ENCODE results near the gene CHIC2.

Gene CHIC2

DNA sequence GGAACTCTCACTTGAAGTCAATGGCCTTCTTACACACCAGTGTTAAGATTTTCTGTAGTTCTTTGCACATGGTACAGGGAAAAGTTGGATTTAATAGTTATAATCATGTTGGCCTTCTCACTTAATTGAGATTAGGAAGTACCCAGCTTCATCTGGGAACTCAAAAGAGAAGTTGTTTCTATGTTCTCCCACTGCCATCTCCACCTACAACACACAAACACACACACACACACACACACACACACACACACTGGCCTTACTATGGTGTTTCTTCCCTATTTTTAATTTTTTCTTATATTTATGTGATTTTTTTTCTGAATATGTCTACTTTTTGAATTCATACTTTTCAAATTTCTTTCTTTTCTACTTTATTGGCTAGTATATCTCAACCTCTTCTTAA lies 10.0 kb upstream of the CHIC2 start:
- H3K27me3 ChIP-seq (ENCODE audit: control insufficient read depth in 1 of 2, insufficient read depth in 2 of 2, low read length in 2 of 2), result no peaks in the 10 kb centered on the region
- no peaks in the 10 kb centered on the region for H3K4me1 ChIP-seq (ENCODE audit: control insufficient read depth in 1 of 2, insufficient read depth in 2 of 2, low read length in 2 of 2)
- no peak overlapping the region for H3K27ac ChIP-seq (ENCODE audit: low read depth, low read length)
- no peaks in the 10 kb centered on the region for H3K36me3 ChIP-seq (ENCODE audit: control insufficient read depth in 1 of 2, insufficient read depth in 2 of 2, low read length in 2 of 2)
- H3K4me3 ChIP-seq (ENCODE audit: low read depth in 1 of 2, low read length in 2 of 2), result no peak overlapping the region
- no peaks in the 10 kb centered on the region for H3K9me3 ChIP-seq (ENCODE audit: control insufficient read depth in 1 of 2, low read length in 2 of 2)
- no peak overlapping the region for H3K9ac ChIP-seq (ENCODE audit: low read depth in 1 of 2, low read length in 2 of 2)

- H3K4me1 ChIP-seq (ENCODE audit: control insufficient read depth in 1 of 2, insufficient read depth in 2 of 2, low read length in 2 of 2), result no peaks in the 10 kb centered on the region
- H3K9ac ChIP-seq (ENCODE audit: low read depth in 1 of 2, low read length in 2 of 2), result no peak overlapping the region
- no peaks in the 10 kb centered on the region for H3K27me3 ChIP-seq (ENCODE audit: control insufficient read depth in 1 of 2, insufficient read depth in 2 of 2, low read length in 2 of 2)
- H3K9me3 ChIP-seq (ENCODE audit: control insufficient read depth in 1 of 2, low read length in 2 of 2), result no peaks in the 10 kb centered on the region
- H3K4me3 ChIP-seq (ENCODE audit: low read depth in 1 of 2, low read length in 2 of 2), result no peak overlapping the region
- no peaks in the 10 kb centered on the region for H3K36me3 ChIP-seq (ENCODE audit: control insufficient read depth in 1 of 2, insufficient read depth in 2 of 2, low read length in 2 of 2)
- no peak overlapping the region for H3K27ac ChIP-seq (ENCODE audit: low read depth, low read length)
Measured at GRCh38 chr4:54073271-54073880, 9.0 kb upstream of the CHIC2 start.

DNA sequence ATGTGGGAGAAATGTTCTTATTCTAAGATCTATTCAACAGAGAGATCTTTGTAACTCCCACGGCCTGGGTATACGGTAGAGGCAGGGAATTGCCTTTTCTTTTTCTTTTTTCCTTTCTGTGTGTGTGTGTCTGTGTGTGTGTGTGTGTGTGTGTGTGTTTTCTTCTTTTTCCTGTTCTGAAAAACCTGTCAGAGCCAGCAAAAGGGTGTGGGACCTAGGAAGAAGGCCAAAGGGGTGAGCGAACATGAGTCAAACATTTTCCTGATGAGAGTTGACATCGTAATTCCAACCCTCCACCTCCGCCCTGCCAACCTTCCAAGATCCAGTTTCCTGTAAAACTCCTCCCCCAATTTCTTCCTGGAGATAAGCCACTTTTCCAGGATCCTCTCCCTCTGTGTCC lies 2.8 kb upstream of the CHIC2 start:
- Histone ChIP-seq H3K27ac (ENCODE audit: low read depth, low read length) (peak overlapping the region; percentile 5), H3K4me3 (ENCODE audit: low read depth in 1 of 2, low read length in 2 of 2) (peak overlapping the region in 1 of 2 donors; percentile 9), H3K4me1 (ENCODE audit: control insufficient read depth in 1 of 2, insufficient read depth in 2 of 2, low read length in 2 of 2) (peaks cover 23 to 31% of the 10 kb centered on the region in 2 donors), H3K9me3 (ENCODE audit: control insufficient read depth in 1 of 2, low read length in 2 of 2) (no peaks in the 10 kb centered on the region), H3K9ac (ENCODE audit: low read depth in 1 of 2, low read length in 2 of 2) (peak overlapping the region in 1 of 2 donors; percentile 28), H3K27me3 (ENCODE audit: control insufficient read depth in 1 of 2, insufficient read depth in 2 of 2, low read length in 2 of 2) (no peaks in the 10 kb centered on the region), H3K36me3 (ENCODE audit: control insufficient read depth in 1 of 2, insufficient read depth in 2 of 2, low read length in 2 of 2) (no peaks in the 10 kb centered on the region)

- H3K9ac ChIP-seq (ENCODE audit: low read depth in 1 of 2, low read length in 2 of 2), result peak overlapping the region in 1 of 2 donors; percentile 28
- no peaks in the 10 kb centered on the region for H3K27me3 ChIP-seq (ENCODE audit: control insufficient read depth in 1 of 2, insufficient read depth in 2 of 2, low read length in 2 of 2)
- H3K4me3 ChIP-seq (ENCODE audit: low read depth in 1 of 2, low read length in 2 of 2), result peak overlapping the region in 1 of 2 donors; percentile 9
- no peaks in the 10 kb centered on the region for H3K36me3 ChIP-seq (ENCODE audit: control insufficient read depth in 1 of 2, insufficient read depth in 2 of 2, low read length in 2 of 2)
- peak overlapping the region; percentile 5 for H3K27ac ChIP-seq (ENCODE audit: low read depth, low read length)
- peaks cover 27 to 34% of the 10 kb centered on the region in 2 donors for H3K4me1 ChIP-seq (ENCODE audit: control insufficient read depth in 1 of 2, insufficient read depth in 2 of 2, low read length in 2 of 2)
- no peaks in the 10 kb centered on the region for H3K9me3 ChIP-seq (ENCODE audit: control insufficient read depth in 1 of 2, low read length in 2 of 2)
Measured at GRCh38 chr4:54066718-54067129, 2.3 kb upstream of the CHIC2 start.

- H3K9ac ChIP-seq (ENCODE audit: low read depth in 1 of 2, low read length in 2 of 2), result no peak overlapping the region
- H3K4me3 ChIP-seq (ENCODE audit: low read depth in 1 of 2, low read length in 2 of 2), result no peak overlapping the region
- no peaks in the 10 kb centered on the region for H3K27me3 ChIP-seq (ENCODE audit: control insufficient read depth in 1 of 2, insufficient read depth in 2 of 2, low read length in 2 of 2)
- peaks cover 32 to 40% of the 10 kb centered on the region in 2 donors for H3K4me1 ChIP-seq (ENCODE audit: control insufficient read depth in 1 of 2, insufficient read depth in 2 of 2, low read length in 2 of 2)
- no peaks in the 10 kb centered on the region for H3K9me3 ChIP-seq (ENCODE audit: control insufficient read depth in 1 of 2, low read length in 2 of 2)
- no peaks in the 10 kb centered on the region for H3K36me3 ChIP-seq (ENCODE audit: control insufficient read depth in 1 of 2, insufficient read depth in 2 of 2, low read length in 2 of 2)
- H3K27ac ChIP-seq (ENCODE audit: low read depth, low read length), result no peak overlapping the region
Measured at GRCh38 chr4:54066088-54066415, 1.6 kb upstream of the CHIC2 start.

DNA sequence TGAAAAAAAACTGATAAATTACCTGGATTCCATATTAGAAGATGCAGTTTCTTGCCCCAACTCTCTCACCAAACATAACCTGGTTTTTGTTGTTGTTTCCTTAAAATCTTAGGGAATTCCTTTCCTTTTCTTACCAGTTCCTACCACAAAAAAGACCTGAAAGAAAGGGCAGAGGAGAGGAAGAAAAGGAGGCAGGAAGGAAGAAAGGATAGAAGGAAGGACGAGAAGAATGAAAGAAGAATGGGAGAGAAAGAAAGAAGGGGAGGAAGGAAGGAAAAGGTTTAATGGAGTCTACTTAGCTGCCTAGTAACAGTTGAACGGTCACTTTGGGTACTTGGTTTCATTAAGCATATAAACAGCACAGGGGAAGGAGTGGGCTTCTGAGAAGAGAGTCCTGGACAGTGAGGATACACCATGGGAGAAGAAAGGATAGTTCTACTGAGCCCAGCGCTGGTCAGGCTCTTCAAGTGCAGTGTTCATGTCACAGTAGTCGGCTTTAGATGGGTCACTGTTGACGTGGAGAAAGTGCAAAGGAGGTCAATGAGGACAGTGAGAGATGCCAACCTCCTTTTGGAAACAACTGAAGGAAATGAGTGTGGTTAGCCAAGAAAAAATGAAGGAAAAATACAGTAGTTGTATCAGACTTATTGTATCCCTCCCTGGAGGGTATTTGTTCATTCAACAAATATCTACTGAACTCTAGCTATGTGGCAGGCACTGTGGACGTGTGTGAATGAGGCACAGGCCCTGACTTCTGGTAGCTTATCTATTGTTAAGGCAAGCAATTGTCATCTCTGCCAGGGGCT lies 1.1 kb upstream of the CHIC2 start:
- H3K36me3 ChIP-seq (ENCODE audit: control insufficient read depth in 1 of 2, insufficient read depth in 2 of 2, low read length in 2 of 2), result no peaks in the 10 kb centered on the region
- H3K4me3 ChIP-seq (ENCODE audit: low read depth in 1 of 2, low read length in 2 of 2), result peak overlapping the region; percentile 70 to 77
- no peaks in the 10 kb centered on the region for H3K9me3 ChIP-seq (ENCODE audit: control insufficient read depth in 1 of 2, low read length in 2 of 2)
- peak overlapping the region; percentile 39 for H3K27ac ChIP-seq (ENCODE audit: low read depth, low read length)
- peaks cover 32 to 40% of the 10 kb centered on the region in 2 donors for H3K4me1 ChIP-seq (ENCODE audit: control insufficient read depth in 1 of 2, insufficient read depth in 2 of 2, low read length in 2 of 2)
- H3K27me3 ChIP-seq (ENCODE audit: control insufficient read depth in 1 of 2, insufficient read depth in 2 of 2, low read length in 2 of 2), result no peaks in the 10 kb centered on the region
- H3K9ac ChIP-seq (ENCODE audit: low read depth in 1 of 2, low read length in 2 of 2), result peak overlapping the region; percentile 71 to 76

DNA sequence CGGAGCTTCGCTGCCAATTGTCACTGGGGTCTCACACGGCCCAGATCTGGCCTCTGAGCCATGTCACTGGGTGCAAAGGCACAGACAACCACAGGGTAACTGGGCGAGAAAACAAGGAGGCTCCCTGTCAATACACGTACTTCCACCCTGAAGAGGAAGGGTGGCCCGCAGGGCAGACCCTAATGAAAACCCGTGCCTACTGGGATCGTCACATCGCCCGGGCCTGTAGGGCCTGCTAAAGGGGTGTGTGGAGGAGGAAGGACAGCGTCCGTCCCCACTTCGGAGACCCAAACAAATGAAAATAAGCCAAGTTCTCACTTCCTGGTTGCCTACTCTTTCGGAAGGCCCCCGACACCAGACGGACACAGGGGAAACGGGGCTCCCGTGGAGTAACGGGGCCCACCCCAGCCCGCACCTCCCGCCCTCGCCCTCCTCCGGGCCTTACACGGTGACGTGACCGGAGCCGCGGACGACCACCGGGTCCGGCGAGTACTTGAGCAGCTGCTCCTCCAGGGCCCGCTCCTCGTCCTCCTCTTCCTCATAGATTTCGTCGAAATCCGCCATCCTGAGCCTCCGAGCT lies 578 bp downstream of the CHIC2 start:
- peak overlapping the region; percentile 95 for H3K27ac ChIP-seq (ENCODE audit: low read depth, low read length)
- H3K9ac ChIP-seq (ENCODE audit: low read depth in 1 of 2, low read length in 2 of 2), result peak overlapping the region; percentile 85 to 91
- peaks cover 32 to 48% of the 10 kb centered on the region in 2 donors for H3K4me1 ChIP-seq (ENCODE audit: control insufficient read depth in 1 of 2, insufficient read depth in 2 of 2, low read length in 2 of 2)
- H3K9me3 ChIP-seq (ENCODE audit: control insufficient read depth in 1 of 2, low read length in 2 of 2), result no peaks in the 10 kb centered on the region
- no peaks in the 10 kb centered on the region for H3K36me3 ChIP-seq (ENCODE audit: control insufficient read depth in 1 of 2, insufficient read depth in 2 of 2, low read length in 2 of 2)
- H3K27me3 ChIP-seq (ENCODE audit: control insufficient read depth in 1 of 2, insufficient read depth in 2 of 2, low read length in 2 of 2), result no peaks in the 10 kb centered on the region
- peak overlapping the region; percentile 87 to 93 for H3K4me3 ChIP-seq (ENCODE audit: low read depth in 1 of 2, low read length in 2 of 2)

DNA sequence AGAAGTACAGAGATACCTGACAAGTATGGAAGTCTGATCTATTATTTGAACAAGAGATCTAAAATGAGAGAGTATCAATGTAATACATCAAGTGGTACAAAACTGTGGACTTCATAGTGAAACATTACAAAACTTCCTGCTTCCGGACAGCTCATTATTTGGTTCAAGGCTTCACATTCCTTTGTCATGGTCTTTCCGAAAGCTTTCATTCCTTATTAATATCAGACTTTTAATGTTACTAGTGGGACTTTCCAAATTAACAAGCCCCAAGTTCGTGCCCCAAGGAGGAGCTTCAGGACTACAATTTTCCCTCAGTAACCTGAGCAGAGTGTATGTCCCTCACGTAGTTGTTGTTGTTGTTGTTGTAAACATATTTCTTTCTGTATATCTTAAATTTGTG lies 1.2 kb downstream of the CHIC2 start:
- peak overlapping the region; percentile 85 to 91 for H3K9ac ChIP-seq (ENCODE audit: low read depth in 1 of 2, low read length in 2 of 2)
- H3K9me3 ChIP-seq (ENCODE audit: control insufficient read depth in 1 of 2, low read length in 2 of 2), result no peaks in the 10 kb centered on the region
- H3K4me1 ChIP-seq (ENCODE audit: control insufficient read depth in 1 of 2, insufficient read depth in 2 of 2, low read length in 2 of 2), result peaks cover 32 to 50% of the 10 kb centered on the region in 2 donors
- H3K27ac ChIP-seq (ENCODE audit: low read depth, low read length), result peak overlapping the region; percentile 95
- H3K4me3 ChIP-seq (ENCODE audit: low read depth in 1 of 2, low read length in 2 of 2), result peak overlapping the region; percentile 87 to 93
- H3K36me3 ChIP-seq (ENCODE audit: control insufficient read depth in 1 of 2, insufficient read depth in 2 of 2, low read length in 2 of 2), result no peaks in the 10 kb centered on the region
- no peaks in the 10 kb centered on the region for H3K27me3 ChIP-seq (ENCODE audit: control insufficient read depth in 1 of 2, insufficient read depth in 2 of 2, low read length in 2 of 2)

GRCh38 chr4:54062392-54062791 lies 2.0 kb downstream of the CHIC2 start:
- H3K4me1 ChIP-seq (ENCODE audit: control insufficient read depth in 1 of 2, insufficient read depth in 2 of 2, low read length in 2 of 2), result peaks cover 32 to 57% of the 10 kb centered on the region in 2 donors
- H3K36me3 ChIP-seq (ENCODE audit: control insufficient read depth in 1 of 2, insufficient read depth in 2 of 2, low read length in 2 of 2), result no peaks in the 10 kb centered on the region
- H3K9me3 ChIP-seq (ENCODE audit: control insufficient read depth in 1 of 2, low read length in 2 of 2), result no peaks in the 10 kb centered on the region
- H3K27ac ChIP-seq (ENCODE audit: low read depth, low read length), result no peak overlapping the region
- peak overlapping the region; percentile 85 to 91 for H3K9ac ChIP-seq (ENCODE audit: low read depth in 1 of 2, low read length in 2 of 2)
- H3K4me3 ChIP-seq (ENCODE audit: low read depth in 1 of 2, low read length in 2 of 2), result peak overlapping the region; percentile 87 to 93
- no peaks in the 10 kb centered on the region for H3K27me3 ChIP-seq (ENCODE audit: control insufficient read depth in 1 of 2, insufficient read depth in 2 of 2, low read length in 2 of 2)

GRCh38 chr4:54061873-54062272 lies 2.5 kb downstream of the CHIC2 start:
- Histone ChIP-seq H3K27ac (ENCODE audit: low read depth, low read length) (no peak overlapping the region), H3K36me3 (ENCODE audit: control insufficient read depth in 1 of 2, insufficient read depth in 2 of 2, low read length in 2 of 2) (no peaks in the 10 kb centered on the region), H3K4me1 (ENCODE audit: control insufficient read depth in 1 of 2, insufficient read depth in 2 of 2, low read length in 2 of 2) (peaks cover 34 to 57% of the 10 kb centered on the region in 2 donors), H3K4me3 (ENCODE audit: low read depth in 1 of 2, low read length in 2 of 2) (peak overlapping the region; percentile 50 to 93), H3K27me3 (ENCODE audit: control insufficient read depth in 1 of 2, insufficient read depth in 2 of 2, low read length in 2 of 2) (no peaks in the 10 kb centered on the region), H3K9ac (ENCODE audit: low read depth in 1 of 2, low read length in 2 of 2) (no peak overlapping the region), H3K9me3 (ENCODE audit: control insufficient read depth in 1 of 2, low read length in 2 of 2) (no peaks in the 10 kb centered on the region)
